Ramos (cell line): ENCODE results near the gene IGF1R.

Source experiments
- in situ Hi-C: fragments of 300-500 bp; cut with MboI; formaldehyde crosslinking; loops from one replicate; pipeline ENCODE4 v1.14.3; 2022; ENCODE audit warnings: low sequenced_read_pairs; ENCODE audit not compliant: unreplicated experiment

IGF1R gene

DNA sequence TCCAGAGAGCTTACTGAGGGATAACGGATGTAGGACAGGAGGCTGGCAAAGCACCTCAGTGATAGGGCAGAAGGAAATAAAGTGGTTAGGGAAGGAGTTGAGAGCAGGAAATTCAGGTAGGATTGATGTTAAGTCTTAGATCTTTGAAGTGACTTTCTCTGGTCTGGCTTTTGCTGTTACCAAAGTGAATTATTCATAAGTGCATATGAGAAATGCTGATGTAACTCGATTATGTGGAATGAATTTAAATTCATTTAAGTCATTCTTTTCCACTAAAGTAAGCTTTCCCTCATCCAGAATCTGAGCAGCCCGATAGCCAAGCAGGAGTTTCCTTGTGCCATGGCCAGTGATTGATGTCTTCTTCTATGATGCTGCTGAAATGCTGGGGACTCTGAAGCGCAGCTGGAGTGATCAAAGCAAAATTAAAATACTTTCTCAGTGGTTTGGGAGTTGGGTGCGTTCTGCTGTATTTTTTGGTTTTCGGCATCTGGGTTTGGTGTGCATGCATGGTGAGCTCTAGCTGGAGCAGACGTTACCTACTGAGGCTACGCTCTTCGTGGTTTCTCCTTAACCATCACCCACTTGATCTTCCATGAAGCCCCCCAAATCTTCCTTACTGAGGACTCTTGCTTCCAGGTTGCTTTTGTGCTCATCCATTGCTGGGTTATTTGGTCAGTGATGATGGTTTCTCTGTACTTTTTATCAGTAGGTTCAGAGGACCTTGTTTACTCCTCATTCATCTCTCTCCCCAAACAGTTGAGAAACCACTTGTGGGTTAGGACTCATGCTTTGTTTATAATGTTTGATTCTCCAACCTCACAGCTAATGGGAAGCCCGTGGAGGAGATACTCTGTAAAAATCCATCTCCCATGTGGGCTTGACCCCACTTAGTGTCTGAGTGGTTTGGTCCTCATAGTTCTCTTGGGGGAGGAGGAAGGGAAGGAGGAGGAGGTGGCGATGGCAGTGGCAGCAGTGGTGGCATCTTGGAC lies 72.5 kb downstream of the IGF1R start:
- in situ Hi-C loops: no loop called here

DNA sequence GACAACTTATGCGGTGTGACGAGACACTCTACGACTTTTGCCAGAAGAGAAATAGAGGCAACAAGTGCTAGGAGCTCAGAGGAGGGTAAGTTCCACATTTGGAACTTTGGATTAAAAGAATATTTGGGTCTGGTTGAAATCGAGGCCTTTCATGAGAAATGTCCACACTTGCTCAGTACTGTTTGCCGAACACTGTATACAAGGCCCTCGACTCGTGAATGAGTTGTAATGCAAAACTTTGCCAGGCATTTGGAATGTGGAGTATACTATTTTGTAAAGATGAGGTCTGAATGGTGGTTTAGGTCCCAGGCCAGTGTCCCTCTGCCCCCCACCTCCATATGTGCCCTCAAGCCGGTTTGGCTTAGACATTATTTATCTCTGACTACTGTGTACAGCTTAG lies 73.9 kb downstream of the IGF1R start:
- in situ Hi-C loops: no loop called here

DNA sequence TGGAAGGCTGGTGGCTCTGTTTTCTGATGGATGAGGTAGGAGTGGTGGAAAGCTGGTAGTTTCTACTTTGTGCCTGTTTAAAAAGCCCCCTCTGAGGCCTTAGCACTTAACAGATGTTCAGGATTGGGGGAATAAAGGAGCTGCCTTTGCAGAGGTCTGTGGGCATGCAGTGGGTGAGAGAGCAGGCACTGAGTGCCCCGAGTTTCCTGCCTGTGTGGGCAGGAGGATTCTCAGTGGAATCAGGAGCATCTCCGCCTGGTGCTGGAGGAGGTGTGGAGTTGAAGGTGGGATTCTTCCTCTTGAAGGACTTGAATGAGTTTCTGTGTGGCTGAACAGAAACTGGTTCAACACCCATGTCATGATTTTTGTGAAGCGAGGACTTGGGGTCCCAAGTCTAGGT lies 74.3 kb downstream of the IGF1R start:
- in situ Hi-C loops: no loop called here

DNA sequence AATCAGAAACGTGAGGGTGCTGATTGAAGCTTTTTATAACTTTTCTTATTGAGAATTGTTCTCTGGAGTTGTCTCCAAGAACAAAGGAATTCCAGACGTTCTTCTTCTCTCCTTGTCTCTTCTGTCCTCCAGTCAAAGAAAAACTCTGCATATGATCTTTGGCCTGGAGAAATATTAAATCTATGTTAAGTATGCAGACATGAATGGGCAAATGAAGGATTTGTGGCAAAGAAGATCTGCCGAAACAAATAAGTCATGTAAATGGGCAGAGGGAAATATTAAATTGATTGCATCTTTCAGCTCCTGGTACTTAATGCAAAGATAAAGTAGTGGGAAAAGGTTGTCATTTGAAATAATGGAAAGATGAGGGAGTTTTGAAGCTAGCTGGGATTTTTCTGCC lies 74.9 kb downstream of the IGF1R start:
- in situ Hi-C loops: no loop called here

DNA sequence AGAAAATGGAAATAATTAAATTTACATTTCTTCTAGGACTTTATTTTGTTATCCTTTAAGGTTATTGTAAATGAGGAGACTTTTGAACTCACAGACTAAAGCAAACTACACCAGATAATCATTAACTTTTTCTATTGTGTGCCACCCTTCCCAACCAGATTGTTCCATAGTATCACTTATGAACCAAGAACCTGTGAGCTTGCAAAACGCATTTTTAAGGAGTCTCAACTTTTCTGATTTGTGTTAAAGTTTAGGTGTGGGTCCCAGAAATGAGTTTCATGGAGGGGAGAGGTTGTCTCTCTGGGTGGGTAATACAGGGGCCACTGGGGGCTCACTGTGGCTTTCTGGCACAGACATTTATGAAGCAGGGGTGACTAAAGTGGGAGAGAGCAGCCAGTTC lies 75.7 kb downstream of the IGF1R start:
- in situ Hi-C loops: no loop called here

DNA sequence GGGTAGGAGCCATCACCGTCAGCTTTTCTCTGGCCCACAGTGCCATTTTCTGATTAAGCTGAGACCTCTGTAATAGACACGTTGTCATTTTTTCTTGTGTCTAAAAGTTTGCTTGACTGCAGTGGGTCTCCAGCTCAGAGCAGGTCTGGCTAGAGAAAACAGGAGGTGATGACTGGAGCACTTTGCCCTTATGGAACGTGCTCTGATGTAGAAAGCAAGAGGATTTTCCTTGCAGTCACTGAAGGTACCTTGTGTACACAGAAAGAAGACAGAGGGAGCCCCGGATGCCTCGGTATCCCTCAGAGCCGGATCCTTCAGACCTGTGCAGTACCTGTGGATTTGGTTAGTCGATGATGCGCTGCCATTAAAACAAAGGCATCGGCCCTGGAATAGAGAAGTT lies 76.2 kb downstream of the IGF1R start:
- in situ Hi-C loops: no loop called here

DNA sequence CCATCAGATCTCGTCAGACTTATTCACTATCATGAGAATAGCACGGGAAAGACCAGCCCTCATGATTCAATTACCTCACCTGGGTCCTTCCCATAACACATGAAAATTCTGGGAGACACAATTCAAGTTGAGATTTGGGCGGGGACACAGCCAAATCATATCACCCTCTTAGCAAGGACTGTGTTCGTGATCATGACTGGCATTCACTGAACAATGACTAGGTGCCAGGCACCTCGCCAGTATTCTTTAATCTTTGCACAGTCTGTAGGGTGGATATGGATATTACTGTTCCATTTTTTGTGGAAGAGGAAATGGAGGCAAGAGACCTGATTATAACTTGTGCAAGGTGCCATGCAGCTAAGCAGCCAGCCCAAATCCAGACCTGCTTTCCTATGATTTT lies 77.5 kb downstream of the IGF1R start:
- in situ Hi-C loops: no loop called here

DNA sequence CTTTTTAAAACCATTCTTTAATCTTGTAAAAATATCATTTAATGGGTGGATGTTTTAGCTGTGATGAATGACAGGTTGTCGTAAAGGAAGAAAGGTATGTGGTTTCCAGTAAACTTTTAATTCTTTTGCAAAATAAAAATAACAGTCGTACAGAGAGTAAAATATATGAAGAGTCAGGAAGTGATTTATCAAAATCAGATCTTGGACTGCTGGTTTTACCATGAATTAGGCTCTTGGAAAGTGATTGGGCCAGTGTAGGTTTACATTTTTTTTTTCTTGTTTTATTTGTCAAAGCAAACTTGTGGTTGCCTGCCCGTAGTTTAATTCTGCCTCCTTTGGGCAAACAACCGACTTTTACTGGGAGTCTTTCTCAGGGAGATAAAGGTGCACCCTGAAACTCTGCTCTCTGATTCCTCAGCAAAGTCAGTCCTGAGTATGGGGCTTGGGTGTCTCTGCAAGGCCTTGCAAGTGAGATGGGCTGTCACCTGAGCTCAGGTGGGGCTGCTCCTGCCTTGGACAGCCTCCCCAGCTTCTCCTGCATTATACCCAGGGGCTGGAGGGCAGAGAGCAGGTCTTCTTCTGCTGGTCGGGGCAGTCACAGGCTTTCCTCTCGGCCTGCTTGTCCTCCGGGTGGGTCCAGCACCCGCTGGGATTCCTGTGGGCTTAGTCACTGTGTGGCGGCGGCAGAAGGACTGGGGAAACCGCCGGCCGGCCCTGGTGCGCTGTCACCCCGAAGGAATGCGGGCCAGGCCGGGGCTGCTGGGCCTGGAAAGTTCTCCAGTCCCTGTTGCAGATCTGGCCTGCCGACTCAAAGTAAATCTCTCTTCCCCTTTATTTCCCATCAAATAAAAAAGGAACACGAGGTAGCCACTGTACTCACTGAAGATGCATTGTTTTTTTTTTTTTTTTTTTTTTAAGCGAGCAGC lies 79.0 kb downstream of the IGF1R start:
- in situ Hi-C loops: no loop called here

DNA sequence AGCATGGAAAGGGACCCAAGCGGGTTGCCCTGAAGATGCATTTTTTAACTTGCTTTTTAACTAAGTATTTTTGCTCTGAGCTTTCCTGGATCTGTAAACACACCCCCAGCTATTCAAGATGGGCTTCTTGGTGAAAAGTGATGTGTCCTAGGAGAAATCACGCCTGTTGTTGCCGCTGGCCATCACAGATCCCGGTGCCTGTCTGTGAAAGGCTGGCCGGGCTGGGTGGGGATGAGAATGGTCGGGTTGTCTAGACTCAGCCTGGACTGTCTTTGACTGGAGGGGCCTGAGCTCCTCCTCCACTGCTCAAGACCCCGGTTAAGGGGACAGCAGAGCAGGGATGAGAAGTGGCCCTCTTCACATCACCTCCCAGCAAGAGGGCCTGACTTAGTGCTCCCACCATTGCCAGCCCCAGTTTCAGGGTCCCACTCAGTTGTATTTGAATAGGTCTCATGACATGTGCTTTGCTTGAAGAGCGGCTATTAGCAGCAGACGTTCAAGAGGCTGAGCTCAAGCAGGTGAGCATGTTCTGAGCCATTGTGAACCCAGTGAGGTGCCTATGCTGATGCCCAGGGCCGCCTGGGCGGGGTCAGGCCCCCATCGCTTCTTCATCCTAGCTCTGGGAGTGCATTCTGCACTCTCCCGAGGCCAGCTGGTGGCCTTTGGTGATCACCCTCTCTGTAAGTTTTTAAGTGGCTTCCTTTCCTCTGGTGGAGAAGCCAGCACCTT lies 79.9 kb downstream of the IGF1R start:
- in situ Hi-C loops: no loop called here

DNA sequence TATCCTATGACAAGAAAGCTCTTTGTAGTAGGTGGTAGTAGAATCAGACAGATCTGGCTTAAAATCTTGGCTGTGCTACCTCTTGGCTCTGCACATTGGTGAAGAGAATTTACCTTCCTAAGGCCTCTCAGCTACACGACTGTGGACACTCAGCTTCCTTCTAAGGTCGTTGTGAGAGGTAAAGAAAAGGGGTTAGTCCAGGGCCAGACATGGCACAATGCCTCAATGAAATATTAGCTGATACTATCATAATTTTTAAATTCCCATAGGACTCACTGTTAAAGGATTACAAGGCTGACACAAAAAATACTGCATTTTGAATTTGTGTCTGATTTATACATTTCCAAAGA lies 80.4 kb downstream of the IGF1R start:
- in situ Hi-C loops: no loop called here

DNA sequence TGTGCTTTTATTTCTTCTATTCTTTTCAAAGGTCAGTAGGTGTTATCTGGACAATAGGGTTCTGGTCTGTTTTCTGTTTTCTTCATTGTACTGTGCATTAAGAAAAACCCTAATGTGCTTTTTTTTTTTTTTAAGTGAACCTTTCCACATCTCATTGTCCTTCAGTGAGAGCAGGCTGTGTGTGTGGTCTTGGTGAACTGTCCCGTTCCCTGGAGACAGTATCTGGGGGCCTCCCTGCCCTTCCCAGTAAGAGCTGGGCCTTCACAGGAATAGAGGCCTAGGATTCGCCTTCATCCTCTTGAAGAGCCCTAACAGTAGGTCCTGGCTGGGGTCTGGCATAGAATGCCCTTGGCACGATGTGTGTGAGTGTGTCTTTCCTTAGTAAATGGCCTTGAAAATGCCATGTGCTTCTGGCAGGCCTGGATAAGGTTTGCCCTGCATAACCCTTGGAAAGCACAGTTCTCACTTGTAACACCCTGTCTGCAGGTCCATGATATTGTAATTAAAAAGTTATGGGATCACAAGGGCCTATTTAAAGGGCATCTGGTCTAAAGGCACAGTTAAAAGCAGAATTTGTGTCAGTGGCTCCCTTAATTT lies 81.2 kb downstream of the IGF1R start:
- in situ Hi-C loops: no loop called here

DNA sequence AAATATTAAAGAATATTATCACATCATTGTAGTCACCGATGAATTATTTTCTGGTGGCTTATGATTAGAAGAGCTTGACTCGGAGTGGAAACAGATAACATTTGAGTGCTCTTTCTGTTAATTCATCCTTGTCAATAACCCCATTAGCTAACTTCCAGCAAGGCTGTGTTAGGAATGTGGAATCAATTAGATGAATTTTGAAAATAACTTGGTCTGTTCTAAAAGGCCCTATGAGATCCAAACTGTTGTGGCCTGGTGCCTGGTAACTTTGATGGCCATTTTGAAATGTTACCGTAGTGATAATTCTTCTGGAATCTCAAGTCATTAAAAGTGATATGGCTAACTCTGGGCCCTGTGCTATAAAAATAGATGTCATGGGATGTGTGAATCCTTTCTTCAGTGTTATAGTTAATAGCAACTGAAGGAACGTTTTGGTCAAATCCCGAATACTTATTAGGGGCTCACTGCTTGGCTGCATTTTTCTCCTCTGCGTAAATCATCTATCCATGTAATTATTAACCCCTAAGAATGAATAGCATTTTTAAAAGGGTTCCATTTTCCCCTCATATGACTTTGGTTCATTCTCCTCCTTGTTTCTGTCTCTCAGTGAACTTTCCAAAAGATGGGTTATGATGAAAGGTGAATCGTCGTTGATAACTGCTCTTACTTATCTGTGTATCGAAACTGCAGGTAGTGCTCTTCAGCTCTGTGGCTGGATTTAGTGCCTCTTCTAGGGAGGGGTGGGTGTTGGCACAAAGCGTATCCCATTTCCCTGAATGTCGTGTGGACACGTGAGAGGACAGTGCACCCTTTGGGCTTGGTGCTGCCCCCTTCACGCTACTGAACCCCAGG lies 82.7 kb downstream of the IGF1R start:
- in situ Hi-C loops: no loop called here

DNA sequence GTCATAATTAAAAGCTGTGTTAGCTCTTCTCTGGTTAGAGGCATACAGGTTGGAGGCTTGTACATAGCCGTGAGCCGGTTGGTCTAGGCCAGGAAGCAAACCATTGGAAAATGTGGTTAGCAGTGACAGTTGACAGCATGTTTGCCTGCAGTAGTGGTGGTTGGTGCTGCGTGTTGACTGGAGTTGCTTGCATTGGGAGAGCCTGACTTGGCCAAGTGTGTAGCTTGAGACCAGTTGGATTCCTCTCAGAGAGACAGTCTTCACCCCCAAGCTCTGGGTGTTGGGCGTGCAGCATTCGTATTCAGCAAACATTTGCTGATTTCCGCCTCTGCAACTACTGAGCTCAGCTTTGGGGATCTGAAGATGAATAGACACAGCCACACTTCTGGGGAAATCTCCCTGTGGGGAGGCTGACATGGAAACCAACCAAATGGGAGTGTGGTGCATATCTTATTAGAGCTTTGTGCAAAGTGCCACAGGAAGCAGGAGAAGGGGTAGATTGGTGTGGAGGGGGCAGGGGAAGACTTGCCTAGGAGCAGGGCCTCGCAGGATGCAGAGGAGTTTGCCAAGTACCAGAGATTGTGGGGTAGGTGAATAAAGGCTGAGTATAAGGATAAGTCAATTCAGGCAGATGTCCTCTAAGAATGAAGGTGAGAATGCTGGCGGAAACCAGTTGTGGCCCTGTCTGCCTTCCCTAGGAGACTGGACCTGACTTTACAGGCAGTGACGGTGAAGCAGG lies 83.5 kb downstream of the IGF1R start:
- in situ Hi-C loops: no loop called here

DNA sequence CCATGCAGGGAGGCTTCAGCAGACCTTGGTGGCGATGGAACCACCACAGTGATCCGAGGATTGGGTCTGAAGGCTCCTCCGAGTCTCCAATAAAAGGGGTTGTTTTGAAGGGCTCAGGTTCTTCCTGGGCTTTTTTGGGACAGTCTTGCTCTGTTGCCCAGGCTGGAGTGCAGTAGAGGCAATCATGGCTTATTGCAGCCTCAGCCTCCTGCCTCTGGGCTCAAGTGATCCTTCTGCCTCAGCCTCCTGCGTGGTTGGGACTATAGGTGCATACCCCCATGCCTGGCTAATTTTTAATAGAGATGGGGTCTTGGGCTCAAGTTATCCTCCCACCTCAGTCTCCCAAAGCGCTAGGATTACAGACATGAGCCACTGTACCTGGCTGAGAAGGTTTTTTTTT lies 84.8 kb downstream of the IGF1R start:
- in situ Hi-C loops: no loop called here

DNA sequence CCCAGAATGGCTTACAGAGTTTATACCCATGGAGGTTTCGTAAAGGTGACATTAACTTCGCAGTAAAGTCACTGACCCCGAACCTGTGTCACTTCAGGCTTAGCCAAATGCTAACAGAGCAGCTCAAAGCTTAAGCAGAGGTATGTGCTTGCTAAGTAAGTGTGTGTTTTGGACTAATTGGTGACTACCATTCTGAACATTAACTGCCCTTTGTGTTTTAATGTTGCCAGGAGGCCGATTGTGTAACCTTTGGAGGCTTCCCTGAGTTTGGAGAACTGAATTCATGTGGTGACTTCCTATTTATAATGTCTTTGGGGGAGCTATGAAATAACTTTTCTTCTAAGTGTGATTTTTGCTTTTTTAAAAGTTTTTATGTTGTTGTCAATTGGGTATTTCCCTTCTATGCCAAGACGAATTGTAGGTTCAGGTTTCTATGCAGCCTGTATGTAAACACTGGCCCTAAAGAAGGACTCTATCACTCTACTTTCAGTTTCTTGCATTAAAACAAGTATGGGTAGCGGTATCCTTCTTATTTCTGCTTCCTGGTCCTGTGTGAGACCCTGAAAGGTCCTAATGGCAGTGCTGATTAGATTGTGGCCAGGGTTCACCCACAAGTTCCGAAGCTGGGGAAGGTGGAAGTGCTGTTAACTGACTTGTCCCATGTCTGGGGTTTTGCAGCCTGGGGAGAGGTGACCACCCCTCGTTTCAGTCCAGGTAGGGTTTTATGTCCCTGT lies 86.3 kb downstream of the IGF1R start:
- in situ Hi-C loops: no loop called here

DNA sequence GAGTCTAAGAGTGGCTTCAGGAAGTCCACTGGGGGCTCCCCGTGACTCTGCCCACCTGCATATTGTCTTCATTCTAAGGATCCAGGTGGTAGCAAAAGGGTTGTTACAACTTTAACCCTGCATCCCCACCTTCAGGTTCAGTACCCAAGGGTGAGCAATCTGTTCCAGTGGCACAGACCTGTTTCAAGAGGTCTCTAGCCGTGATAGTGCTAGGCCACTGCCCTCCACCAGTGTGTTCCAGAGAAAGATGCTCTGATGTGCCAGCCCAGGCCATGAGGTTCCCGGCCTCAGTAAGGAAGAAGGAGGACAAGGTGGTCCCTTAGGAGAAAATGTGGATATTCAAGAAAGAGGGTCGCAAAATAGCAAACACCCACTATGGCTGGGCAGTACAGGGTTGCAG lies 87.0 kb downstream of the IGF1R start:
- in situ Hi-C loops: no loop called here

DNA sequence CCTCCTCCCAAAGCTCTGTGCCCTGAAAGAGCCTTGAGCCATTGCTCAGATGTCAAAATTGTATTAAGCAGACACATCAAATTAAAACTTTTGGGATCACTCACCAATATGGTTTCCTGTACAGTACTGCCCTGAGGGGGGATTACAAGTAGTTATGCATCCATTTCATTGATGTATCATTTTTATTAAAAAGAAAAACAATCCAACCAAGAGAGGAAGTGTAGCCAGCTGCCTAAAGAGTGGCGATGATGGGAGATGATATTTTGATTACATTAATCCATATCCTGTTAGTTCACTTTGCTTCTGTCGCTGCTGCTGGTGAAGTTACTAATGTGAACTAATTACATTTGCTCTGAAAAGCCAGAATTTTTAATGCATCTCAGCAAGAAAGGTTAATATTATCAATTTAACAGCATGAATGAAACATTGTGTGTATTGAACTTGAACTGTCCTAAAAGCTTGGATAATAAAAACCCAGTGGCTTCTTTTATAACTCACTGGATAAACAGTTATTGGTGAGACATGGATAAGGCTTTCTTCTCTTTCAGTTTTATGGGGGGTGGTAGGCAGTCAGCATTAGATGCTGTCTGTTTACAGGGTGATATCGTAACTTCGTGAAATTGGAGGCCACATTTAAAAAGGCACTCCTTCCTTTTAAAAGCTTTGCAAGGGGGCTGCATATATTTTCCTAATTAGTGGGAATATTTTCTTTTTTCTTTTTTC lies 87.7 kb downstream of the IGF1R start:
- in situ Hi-C loops: no loop called here
